Measurements from ENCODE around the gene GPRC5C.

GPRC5C gene

GRCh38 chr17:74435775-74436359, 4.0 kb downstream of the GPRC5C start:
- DNase-seq: peak in 1 of 3 experiments; percentile 36

GRCh38 chr17:74437702-74438101, 5.8 kb downstream of the GPRC5C start:
- peak in 1 of 3 experiments; percentile 8 for DNase-seq

- no peak for DNase-seq
Observed at GRCh38 chr17:74439691-74440567, 8.0 kb downstream of the GPRC5C start.

- no peak for DNase-seq
Observed at GRCh38 chr17:74441537-74441936, 9.6 kb downstream of the GPRC5C start.

GRCh38 chr17:74442291-74442669, 10.4 kb downstream of the GPRC5C start:
- no peak for DNase-seq

GRCh38 chr17:74442670-74443515, 11.0 kb downstream of the GPRC5C start:
- DNase-seq: peak; percentile 71 to 77 (median 74)

- no peak for DNase-seq
Observed at GRCh38 chr17:74443516-74444296, 11.8 kb downstream of the GPRC5C start.

GRCh38 chr17:74444406-74444805, 12.5 kb downstream of the GPRC5C start:
- no peak for DNase-seq

GRCh38 chr17:74445158-74445557, 13.3 kb downstream of the GPRC5C start:
- DNase-seq: no peak

- DNase-seq: no peak
Observed at GRCh38 chr17:74446551-74447500, 14.9 kb downstream of the GPRC5C start.

- no peak for DNase-seq
Observed at GRCh38 chr17:74447628-74448159, 15.8 kb downstream of the GPRC5C start.

- no peak for DNase-seq
Observed at GRCh38 chr17:74448756-74449155, 16.9 kb downstream of the GPRC5C start.

GRCh38 chr17:74449306-74449705, 17.4 kb downstream of the GPRC5C start:
- no peak for DNase-seq

GRCh38 chr17:74449773-74450172, 17.9 kb downstream of the GPRC5C start:
- no peak for DNase-seq

- DNase-seq: no peak
Observed at GRCh38 chr17:74450231-74450630, 18.3 kb downstream of the GPRC5C start.

GRCh38 chr17:74450925-74451403, 19.1 kb downstream of the GPRC5C start:
- DNase-seq: no peak

GRCh38 chr17:74451557-74451956, 19.7 kb downstream of the GPRC5C start:
- no peak for DNase-seq

GRCh38 chr17:74452033-74452840, 20.3 kb downstream of the GPRC5C start:
- DNase-seq: peak; percentile 45 to 69 (median 51)

GRCh38 chr17:74452841-74453661, 21.2 kb downstream of the GPRC5C start:
- DNase-seq: peak in 2 of 3 experiments; percentile 34 to 59

All from NCI-H1417 (cell line).